Activated gamma-delta T cell treated with anti-CD3 and anti-CD28 coated beads, Interleukin-2, amount 50 U/mL, for 16 hours (primary cell): ENCODE results near the gene FAM153A.
"Not testable (repeated sequence)": the region's sequence is repeated elsewhere in the genome, so short reads cannot be mapped to it uniquely, and the experiment has no call there.

Experiments
- DNase-seq: peaks from one replicate; pipeline ENCODE4 v3.0.0-alpha.2; 2020; ENCODE audit warnings: low read depth

The FAM153A gene

GRCh38 chr5:177724858-177725257 lies 57.8 kb downstream of the FAM153A start:
- DNase-seq = not testable (repeated sequence)

GRCh38 chr5:177723831-177724485 lies 58.7 kb downstream of the FAM153A start:
- DNase-seq = not testable (repeated sequence)

GRCh38 chr5:177722829-177723228 lies 59.9 kb downstream of the FAM153A start:
- not testable (repeated sequence) for DNase-seq

GRCh38 chr5:177719989-177720388 lies 62.7 kb downstream of the FAM153A start:
- not testable (repeated sequence) for DNase-seq

GRCh38 chr5:177715423-177715822 lies 67.3 kb downstream of the FAM153A start:
- not testable (repeated sequence) for DNase-seq

GRCh38 chr5:177696100-177696499 lies 86.6 kb downstream of the FAM153A start:
- not testable (repeated sequence) for DNase-seq

- DNase-seq = not testable (repeated sequence)
Observed at GRCh38 chr5:177695356-177695930, 87.3 kb downstream of the FAM153A start.

GRCh38 chr5:177694518-177694835 lies 88.2 kb downstream of the FAM153A start:
- DNase-seq = not testable (repeated sequence)

GRCh38 chr5:177693671-177694517 lies 88.8 kb downstream of the FAM153A start:
- not testable (repeated sequence) for DNase-seq

GRCh38 chr5:177692969-177693368 lies 89.7 kb downstream of the FAM153A start:
- not testable (repeated sequence) for DNase-seq

GRCh38 chr5:177692507-177692906 lies 90.2 kb downstream of the FAM153A start:
- not testable (repeated sequence) for DNase-seq

GRCh38 chr5:177689011-177689610 lies 93.6 kb downstream of the FAM153A start:
- not testable (repeated sequence) for DNase-seq

- not testable (repeated sequence) for DNase-seq
Observed at GRCh38 chr5:177688091-177688490, 94.6 kb downstream of the FAM153A start.

- DNase-seq = not testable (repeated sequence)
Observed at GRCh38 chr5:177681920-177682319, 100.8 kb downstream of the FAM153A start.
